IMR-90 (cell line): Measurements from ENCODE around the gene MAP3K8. TPM values are rescaled to one million over a fixed set of nuclear protein-coding genes. Genes with fewer than 3 reads are reported as not detected.

Source experiments
- ATAC-seq: fragments of 200-7000 bp; cut with Tn5 transposase; 2 replicates; pipeline ENCODE4 v1.9.1; 2020; ENCODE audit warnings: low read depth, mild to moderate bottlenecking, moderate library complexity
- BruUV-seq: library from RNA; stranded (reverse); fragments of 400-500 nt; replicated peaks from 2 replicates; lab custom pipeline; 2021; lab: Mats Ljungman, UMichigan
- CTCF ChIA-PET: fragments of 300-600 bp; formaldehyde crosslinking; extraction: SDS; loops from one replicate; lab custom pipeline; 2021; ENCODE audit warnings: antibody characterized with exemption; lab: Yijun Ruan, JAX
- POLR2A ChIA-PET: fragments of 300-600 bp; sonication (Branson Sonifier 250); formaldehyde crosslinking; loops from one replicate; lab custom pipeline; 2022; ENCODE audit warnings: antibody characterized with exemption; ENCODE audit not compliant: unreplicated experiment; lab: Charles Lee
- DNase-seq: peaks from one replicate; pipeline ENCODE4 v3.0.0; 2013
- H2AFZ ChIP-seq: replicated peaks from 2 replicates; pipeline ENCODE3; 2013; ENCODE audit warnings: low read length, mild to moderate bottlenecking; ENCODE audit not compliant: poor library complexity
- H2AK5ac ChIP-seq: 2 replicates; pipeline ENCODE4 v1.6.1; 2013; ENCODE audit warnings: low read depth, low read length, inconsistent platforms
- H2AK9ac ChIP-seq: replicated peaks from 2 replicates; pipeline ENCODE3; 2013; ENCODE audit warnings: mild to moderate bottlenecking, low read depth, low read length, moderate library complexity; ENCODE audit not compliant: poor library complexity
- H2BK120ac ChIP-seq: 2 replicates; pipeline ENCODE4 v1.6.1; 2013; ENCODE audit warnings: low read depth, low read length, inconsistent platforms
- H2BK15ac ChIP-seq: 3 replicates; pipeline ENCODE4 v1.6.1; 2013; ENCODE audit warnings: low read depth, low read length, inconsistent platforms
- H2BK20ac ChIP-seq: 2 replicates; pipeline ENCODE4 v1.6.1; 2013; ENCODE audit warnings: low read depth, mild to moderate bottlenecking, inconsistent platforms, low read length, moderate library complexity
- H2BK5ac ChIP-seq: 2 replicates; pipeline ENCODE4 v1.6.1; 2013; ENCODE audit warnings: mild to moderate bottlenecking, low read depth, low read length, inconsistent platforms; ENCODE audit not compliant: poor library complexity, severe bottlenecking
- H3K14ac ChIP-seq: replicated peaks from 2 replicates; pipeline ENCODE4 v1.6.1; 2013; ENCODE audit warnings: low read depth, low read length, inconsistent platforms
- H3K18ac ChIP-seq: 2 replicates; pipeline ENCODE4 v1.6.1; 2013; ENCODE audit warnings: low read depth, low read length, control low read depth
- H3K23ac ChIP-seq: 2 replicates; pipeline ENCODE4 v1.6.1; 2013; ENCODE audit warnings: low read depth, low read length, inconsistent platforms
- H3K27ac ChIP-seq: 2 replicates; pipeline ENCODE4 v1.5.1; 2013; ENCODE audit warnings: mild to moderate bottlenecking, control low read depth, low read length; ENCODE audit not compliant: insufficient read depth
- H3K27me3 ChIP-seq: 2 replicates; pipeline ENCODE4 v1.6.1; 2013; ENCODE audit warnings: low read length; ENCODE audit not compliant: control insufficient read depth, insufficient read depth
- H3K36me3 ChIP-seq: 2 replicates; pipeline ENCODE4 v1.6.1; 2013; ENCODE audit warnings: low read length, mixed read lengths; ENCODE audit not compliant: control insufficient read depth, insufficient read depth
- H3K4ac ChIP-seq: 2 replicates; pipeline ENCODE4 v1.6.1; 2013; ENCODE audit warnings: low read depth, low read length, inconsistent platforms
- H3K4me1 ChIP-seq: 2 replicates; pipeline ENCODE4 v1.6.1; 2013; ENCODE audit warnings: low read length, mixed read lengths; ENCODE audit not compliant: control insufficient read depth, insufficient read depth
- H3K4me2 ChIP-seq: 2 replicates; pipeline ENCODE4 v1.6.1; 2013; ENCODE audit warnings: low read depth, mild to moderate bottlenecking, control low read depth, low read length, moderate library complexity
- H3K4me3 ChIP-seq: 2 replicates; pipeline ENCODE4 v1.5.1; 2013; ENCODE audit warnings: low read depth, mild to moderate bottlenecking, control low read depth, low read length, moderate library complexity; ENCODE audit not compliant: insufficient read depth
- H3K56ac ChIP-seq: 2 replicates; pipeline ENCODE4 v1.6.1; 2013; ENCODE audit warnings: low read length, inconsistent platforms; ENCODE audit not compliant: insufficient read depth; ENCODE audit errors: extremely low read depth
- H3K79me1 ChIP-seq, 2 experiments: 2 replicates each; pipeline ENCODE4 v1.6.1; 2013; ENCODE audit warnings: low read length in 2 of 2, inconsistent platforms in 1 of 2, low read depth in 1 of 2
- H3K9ac ChIP-seq: 2 replicates; pipeline ENCODE4 v1.6.1; 2013; ENCODE audit warnings: low read depth, low read length, control low read depth
- H3K9me1 ChIP-seq: 2 replicates; pipeline ENCODE4 v1.6.1; 2013; ENCODE audit warnings: low read length, inconsistent platforms; ENCODE audit not compliant: insufficient read depth
- H3K9me3 ChIP-seq: 2 replicates; pipeline ENCODE4 v1.6.1; 2013; ENCODE audit warnings: low read length; ENCODE audit not compliant: control insufficient read depth, insufficient read depth
- H4K20me1 ChIP-seq: 2 replicates; pipeline ENCODE4 v1.6.1; 2013; ENCODE audit warnings: low read length, inconsistent platforms; ENCODE audit not compliant: insufficient read depth
- H4K5ac ChIP-seq: 2 replicates; pipeline ENCODE4 v1.6.1; 2013; ENCODE audit warnings: mild to moderate bottlenecking, low read depth, low read length, control low read depth
- H4K8ac ChIP-seq, 2 experiments: 2 replicates each; pipeline ENCODE4 v1.6.1; 2013; ENCODE audit warnings: low read depth in 2 of 2, low read length in 2 of 2, control low read depth in 1 of 2, inconsistent platforms in 1 of 2
- H4K91ac ChIP-seq: 2 replicates; pipeline ENCODE4 v1.6.1; 2013; ENCODE audit warnings: low read depth, low read length, inconsistent platforms; ENCODE audit not compliant: insufficient read depth
- BHLHE40 ChIP-seq: fragments of 150-350 bp; IDR thresholded peaks from 2 replicates; pipeline ENCODE4 v1.6.1; 2016; ENCODE audit warnings: mild to moderate bottlenecking, low read depth, low read length
- CEBPB ChIP-seq: IDR thresholded peaks from 2 replicates; pipeline ENCODE4 v1.6.1; 2012; ENCODE audit warnings: low read depth, low read length, improper control_type of control experiment
- CHD1 ChIP-seq: IDR thresholded peaks from 2 replicates; pipeline ENCODE4 v1.6.1; 2012; ENCODE audit warnings: low read depth, low read length, improper control_type of control experiment
- ELK1 ChIP-seq: fragments of 150-350 bp; IDR thresholded peaks from 2 replicates; pipeline ENCODE4 v1.6.1; 2016; ENCODE audit warnings: low read depth, mild to moderate bottlenecking, low read length, moderate library complexity, borderline replicate concordance
- MAZ ChIP-seq: IDR thresholded peaks from 2 replicates; pipeline ENCODE4 v1.6.1; 2012; ENCODE audit warnings: low read depth, mild to moderate bottlenecking, low read length, improper control_type of control experiment, moderate library complexity, borderline replicate concordance
- MXI1 ChIP-seq: IDR thresholded peaks from 2 replicates; pipeline ENCODE4 v1.6.1; 2012; ENCODE audit warnings: low read depth, mild to moderate bottlenecking, low read length, moderate library complexity, borderline replicate concordance
- NFE2L2 ChIP-seq: fragments of 150-350 bp; IDR thresholded peaks from 2 replicates; pipeline ENCODE4 v1.6.1; 2016; ENCODE audit warnings: low read depth, mild to moderate bottlenecking, low read length
- RAD21 ChIP-seq: IDR thresholded peaks from 2 replicates; pipeline ENCODE4 v1.6.1; 2012; ENCODE audit warnings: low read length, improper control_type of control experiment
- RFX5 ChIP-seq: IDR thresholded peaks from 2 replicates; pipeline ENCODE4 v1.8.0; 2012; ENCODE audit warnings: low read depth, mild to moderate bottlenecking, low read length, moderate library complexity
- SMC3 ChIP-seq: fragments of 150-350 bp; IDR thresholded peaks from 2 replicates; pipeline ENCODE4 v1.6.1; 2016; ENCODE audit warnings: low read depth, mild to moderate bottlenecking, antibody characterized with exemption, low read length, moderate library complexity
- WGBS, 2 experiments: methylation state at CpG; one replicate each; pipeline versions ENCODE4 v1.1.5 to v1.1.7; 2013; ENCODE audit warnings: missing lambda C conversion rate in 2 of 2; ENCODE audit not compliant: insufficient read length in 1 of 2; ENCODE audit errors: extremely low coverage in 2 of 2; 5-methylcytosine and 5-hydroxymethylcytosine counted together
- dilution Hi-C: fragments of 300-500 bp; cut with HindIII; formaldehyde crosslinking; loops from one replicate; pipeline ENCODE4 v1.14.3; 2018; ENCODE audit warnings: low sequenced_read_pairs; ENCODE audit not compliant: unreplicated experiment
- in situ Hi-C: fragments of 300-500 bp; cut with MboI; formaldehyde crosslinking; loops from 3 replicates; pipeline ENCODE4 v1.14.3; 2019; ENCODE audit warnings: low sequenced_read_pairs, inconsistent platforms, mixed read lengths
- intact Hi-C: fragments of 100-400 bp; cut with micrococcal nuclease; formaldehyde crosslinking; loops from 2 replicates; pipeline ENCODE4 v1.10.0; 2022
- polyA plus RNA-seq, 3 experiments: library from polyadenylated mRNA; depleted of rRNA; stranded (reverse); fragments of >200 nt; gene quantifications; 2 replicates each; pipeline ENCODE4 v1.2.3, GENCODE V29; 2012; ENCODE audit warnings: low replicate concordance in 1 of 3
- total RNA-seq: library from RNA; depleted of rRNA; stranded (reverse); fragments of >200 nt; gene quantifications from 2 replicates; pipeline ENCODE4 v1.2.3, GENCODE V29; 2012

MAP3K8 gene
- total and polyA plus RNA-seq, 2 of the 4 experiments (the other 2 are of a cell fraction): 1.8 to 2.6 TPM

GRCh38 chr10:30439931-30440330, 5.9 kb downstream of the MAP3K8 start:
- Histone ChIP-seq H3K9me1 (peaks cover 5% of the 10 kb centered on the region), H3K9ac (no peak overlapping the region), H3K27me3 (no peaks in the 10 kb centered on the region), H3K18ac (no peak overlapping the region), H2BK120ac (no peak overlapping the region), H2AFZ (no peak overlapping the region), H3K4me3 (no peak overlapping the region), H2AK9ac (no peak overlapping the region), H4K20me1 (peaks cover 5% of the 10 kb centered on the region; the same call in 1 of the 2 replicates), H3K56ac (no peak overlapping the region), H3K79me1 (peaks cover 19 to 50% of the 10 kb centered on the region in 2 experiments), H2BK20ac (no peak overlapping the region), H4K5ac (no peak overlapping the region), H3K9me3 (no peaks in the 10 kb centered on the region), H2AK5ac (no peak overlapping the region), H2BK15ac (no peak overlapping the region), H3K36me3 (peaks cover 5% of the 10 kb centered on the region), H3K4me2 (no peak overlapping the region), H3K4me1 (peaks cover 20% of the 10 kb centered on the region), H3K27ac (no peak overlapping the region), H3K4ac (no peak overlapping the region), H4K8ac (no peak overlapping the region), H2BK5ac (no peak overlapping the region), H4K91ac (no peak overlapping the region), H3K14ac (no peak overlapping the region), H3K23ac (no peak overlapping the region)
- no TSS peak for BruUV-seq
- no peak for TF ChIP-seq SMC3
- TF ChIP-seq NFE2L2: no peak
- TF ChIP-seq MXI1: no peak
- TF ChIP-seq RAD21: no peak
- TF ChIP-seq MAZ: no peak
- TF ChIP-seq CEBPB: no peak
- no peak for TF ChIP-seq ELK1
- no peak for TF ChIP-seq CHD1
- no peak for TF ChIP-seq BHLHE40
- TF ChIP-seq RFX5: no peak
- no CpG with 5 or more reads among the region's 3 CpGs for WGBS, 2 experiments
- intact Hi-C loops (no loop called here), dilution Hi-C loops (no loop called here), in situ Hi-C loops (no loop called here)
- ChIA-PET CTCF (interaction anchor here (0.8 kb wide), 1 partner anchor 26 kb away, joined by 4 read pairs; no protein-coding TSS in a partner anchor), POLR2A (no interaction called here)
- DNase-seq: no peak
- ATAC-seq: no peak
